HCT116 (cell line): ENCODE results near the gene ERG. TPM values are rescaled to one million over a fixed set of nuclear protein-coding genes. Genes with fewer than 3 reads are reported as not detected.

Experiments
- ATAC-seq: fragments of 200-7000 bp; cut with Tn5 transposase; 2 replicates; pipeline ENCODE4 v1.9.1; 2020; ENCODE audit warnings: mild to moderate bottlenecking, moderate library complexity
- BruUV-seq: library from RNA; stranded (reverse); fragments of 400-500 nt; replicated peaks from 2 replicates; lab custom pipeline; 2021; lab: Mats Ljungman, UMichigan
- CTCF ChIA-PET: fragments of 300-600 bp; sonication (Branson Sonifier 250); formaldehyde crosslinking; loops from one replicate; lab custom pipeline; 2021; ENCODE audit warnings: antibody characterized with exemption; lab: Charles Lee
- POLR2A ChIA-PET: fragments of 300-600, 350-600 bp; sonication (Branson Sonifier 250); formaldehyde crosslinking; loops from one replicate; lab custom pipeline; 2021; ENCODE audit warnings: antibody characterized with exemption; lab: Charles Lee
- RAD21 ChIA-PET, 2 experiments: fragments of 300-600 bp; sonication (Branson Sonifier 250); formaldehyde crosslinking; loops; one replicate each; lab custom pipeline; 2023; ENCODE audit warnings: low total read pairs in 2 of 2; ENCODE audit not compliant: uncharacterized antibody in 2 of 2, unreplicated experiment in 2 of 2, low non-redundant PET in 1 of 2; lab: Charles Lee
- DNase-seq: peaks from one replicate; pipeline ENCODE4 v3.0.0-alpha.2; 2010; ENCODE audit warnings: low read depth, low spot score
- H2AFZ ChIP-seq: fragments of 200-600 bp; shearing (Covaris generic), sonication (generic); 2 replicates; pipeline ENCODE4 v1.6.1; 2017; ENCODE audit warnings: low read depth, mixed run types, mixed read lengths, antibody characterized with exemption, low read length; ENCODE audit not compliant: poor library complexity, severe bottlenecking
- H3K27ac ChIP-seq: 2 replicates; pipeline ENCODE4 v1.5.1; 2012; ENCODE audit warnings: low read depth, low read length
- H3K27me3 ChIP-seq: fragments of 200-600 bp; sonication (generic); 2 replicates; pipeline ENCODE4 v1.6.1; 2016; ENCODE audit warnings: mixed run types, low read length, mixed read lengths; ENCODE audit not compliant: insufficient read depth
- H3K36me3 ChIP-seq, 2 experiments: fragments of 200-500 bp in 1 of 2; fragments of 200-600 bp in 1 of 2; sonication (Bioruptor generic) in 1 of 2; sonication (generic) in 1 of 2; 2 replicates each; pipeline versions ENCODE4 v1.5.1 to v1.6.1; 2014 to 2016; ENCODE audit warnings: low read length in 2 of 2, inconsistent platforms in 1 of 2, mixed read lengths in 1 of 2, mixed run types in 1 of 2; ENCODE audit not compliant: insufficient read depth in 2 of 2, control insufficient read depth in 1 of 2
- H3K4me1 ChIP-seq, 2 experiments: fragments of 200-600 bp in 1 of 2; sonication (generic) in 1 of 2; 2 replicates each; pipeline versions ENCODE4 v1.5.1 to v1.6.1; 2012 to 2017; ENCODE audit warnings: low read length in 2 of 2, inconsistent platforms in 1 of 2, mild to moderate bottlenecking in 1 of 2, mixed read lengths in 1 of 2, mixed run types in 1 of 2, moderate library complexity in 1 of 2; ENCODE audit not compliant: insufficient read depth in 2 of 2, control insufficient read depth in 1 of 2
- H3K4me2 ChIP-seq: fragments of 200-600 bp; sonication (generic); 2 replicates; pipeline ENCODE4 v1.6.1; 2017; ENCODE audit warnings: mixed run types, low read length, mixed read lengths
- H3K4me3 ChIP-seq, 2 experiments: fragments of 200-600 bp in 1 of 2; sonication (generic) in 1 of 2; replicated peaks in 1 of 2; 2 replicates each; pipeline ENCODE4 v1.5.1; 2011 to 2016; ENCODE audit warnings: low read length in 2 of 2, control low read depth in 1 of 2, low read depth in 1 of 2, mild to moderate bottlenecking in 1 of 2, mixed read lengths in 1 of 2, mixed run types in 1 of 2
- H3K79me2 ChIP-seq: fragments of 200-600 bp; sonication (generic); 2 replicates; pipeline ENCODE4 v1.6.1; 2017; ENCODE audit warnings: mild to moderate bottlenecking, mixed run types, low read length, moderate library complexity, mixed read lengths; ENCODE audit not compliant: insufficient read depth
- H3K9ac ChIP-seq: fragments of 200-600 bp; sonication (generic); 2 replicates; pipeline ENCODE4 v1.6.1; 2016; ENCODE audit warnings: low read length, mixed read lengths
- H3K9me2 ChIP-seq: fragments of 200-600 bp; sonication (generic), shearing (Covaris generic); 2 replicates; pipeline ENCODE4 v1.6.1; 2017; ENCODE audit warnings: mixed run types, mild to moderate bottlenecking, moderate library complexity; ENCODE audit not compliant: insufficient read depth
- H3K9me3 ChIP-seq, 2 experiments: fragments of 200-500 bp in 1 of 2; fragments of 200-600 bp in 1 of 2; sonication (Bioruptor generic) in 1 of 2; sonication (generic) in 1 of 2; 2 replicates each; pipeline ENCODE4 v1.6.1; 2014 to 2017; ENCODE audit warnings: low read length in 2 of 2, mixed read lengths in 2 of 2, inconsistent platforms in 1 of 2, low read depth in 1 of 2, mild to moderate bottlenecking in 1 of 2, mixed run types in 1 of 2, moderate library complexity in 1 of 2; ENCODE audit not compliant: control insufficient read depth in 1 of 2, insufficient read depth in 1 of 2
- H4K20me1 ChIP-seq: fragments of 200-600 bp; sonication (generic), shearing (Covaris generic); 2 replicates; pipeline ENCODE4 v1.6.1; 2017; ENCODE audit warnings: mixed run types, mild to moderate bottlenecking, moderate library complexity; ENCODE audit not compliant: insufficient read depth
- EGR1 ChIP-seq: IDR thresholded peaks from 2 replicates; pipeline ENCODE4 v1.6.1; 2012; ENCODE audit warnings: low read depth
- ELF1 ChIP-seq: IDR thresholded peaks from 2 replicates; pipeline ENCODE4 v1.6.1; 2012; ENCODE audit warnings: low read depth, borderline replicate concordance
- JUND ChIP-seq: IDR thresholded peaks from 2 replicates; pipeline ENCODE4 v1.6.1; 2012
- POLR2A ChIP-seq: IDR thresholded peaks from 2 replicates; pipeline ENCODE4 v1.7.0; 2011; ENCODE audit warnings: borderline replicate concordance; ENCODE audit not compliant: insufficient read depth, insufficient read length; ENCODE audit errors: extremely low read depth
- SIN3A ChIP-seq: IDR thresholded peaks from 2 replicates; pipeline ENCODE4 v1.6.1; 2012; ENCODE audit warnings: low read depth
- SRF ChIP-seq: IDR thresholded peaks from 2 replicates; pipeline ENCODE4 v1.6.1; 2012; ENCODE audit warnings: low read depth
- TCF7L2 ChIP-seq: IDR thresholded peaks from 2 replicates; pipeline ENCODE4 v1.7.0; 2011; ENCODE audit warnings: borderline replicate concordance, inconsistent platforms; ENCODE audit not compliant: insufficient read depth, insufficient read length; ENCODE audit errors: extremely low read depth
- intact Hi-C: fragments of 100-400 bp; cut with micrococcal nuclease; formaldehyde crosslinking; loops from 2 replicates; pipeline ENCODE4 v1.10.0; 2022
- total RNA-seq: library from RNA; stranded (reverse); gene quantifications from one replicate; pipeline ENCODE4 v1.2.1, GENCODE V29; 2021; ENCODE audit not compliant: unreplicated experiment
- TF ChIP-seq, protein P1 (sequence below), 3 experiments: fragments of 200-600 bp in 1 of 3; sonication (generic) in 1 of 3; IDR thresholded peaks in 2 of 3; conservative IDR thresholded peaks in 1 of 3; 2 replicates each; pipeline ENCODE4 v1.5.1; 2012 to 2017; ENCODE audit warnings: low read depth in 2 of 3, low read length in 2 of 3, antibody characterized with exemption in 1 of 3, borderline replicate concordance in 1 of 3, control low read depth in 1 of 3, mild to moderate bottlenecking in 1 of 3, mixed read lengths in 1 of 3, mixed run types in 1 of 3, moderate library complexity in 1 of 3; ENCODE audit not compliant: insufficient read depth in 1 of 3
- TF ChIP-seq, protein P2 (sequence below): IDR thresholded peaks from 2 replicates; pipeline ENCODE4 v1.6.1; 2012; ENCODE audit warnings: low read depth
- TF ChIP-seq, protein P3 (sequence below): IDR thresholded peaks from 2 replicates; pipeline ENCODE4 v1.6.1; 2012

The ERG gene
- total RNA-seq, 1 experiment from 2014 or later = 0.17 TPM

DNA sequence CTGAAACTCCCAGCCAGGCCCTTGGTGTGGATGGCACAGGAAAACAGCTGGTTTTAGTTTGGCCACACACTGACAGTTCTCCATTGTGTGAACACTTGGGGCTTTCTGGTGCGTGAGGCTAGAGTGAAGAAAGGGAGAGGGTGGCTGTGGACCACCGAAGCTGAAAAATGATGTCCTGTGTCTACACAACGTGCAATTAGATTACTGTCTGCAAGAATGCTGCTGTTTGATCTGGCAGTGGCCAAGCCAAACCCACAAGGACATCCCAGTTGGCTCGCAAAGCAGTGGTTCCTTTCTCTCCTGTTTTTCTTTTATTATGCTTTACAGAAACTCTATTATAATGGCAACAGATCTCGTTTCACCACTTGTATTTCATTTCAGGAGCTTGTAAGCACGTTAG lies 58.9 kb downstream of the ERG start:
- H3K79me2 ChIP-seq = no peaks in the 10 kb centered on the region
- RAD21 ChIA-PET = no interaction called here
- H3K27me3 ChIP-seq = no peaks in the 10 kb centered on the region
- H3K9me3 ChIP-seq = no peaks in the 10 kb centered on the region
- no peaks in the 10 kb centered on the region for H4K20me1 ChIP-seq
- no peaks in the 10 kb centered on the region for H3K4me1 ChIP-seq
- TF ChIP-seq, protein P1, sequence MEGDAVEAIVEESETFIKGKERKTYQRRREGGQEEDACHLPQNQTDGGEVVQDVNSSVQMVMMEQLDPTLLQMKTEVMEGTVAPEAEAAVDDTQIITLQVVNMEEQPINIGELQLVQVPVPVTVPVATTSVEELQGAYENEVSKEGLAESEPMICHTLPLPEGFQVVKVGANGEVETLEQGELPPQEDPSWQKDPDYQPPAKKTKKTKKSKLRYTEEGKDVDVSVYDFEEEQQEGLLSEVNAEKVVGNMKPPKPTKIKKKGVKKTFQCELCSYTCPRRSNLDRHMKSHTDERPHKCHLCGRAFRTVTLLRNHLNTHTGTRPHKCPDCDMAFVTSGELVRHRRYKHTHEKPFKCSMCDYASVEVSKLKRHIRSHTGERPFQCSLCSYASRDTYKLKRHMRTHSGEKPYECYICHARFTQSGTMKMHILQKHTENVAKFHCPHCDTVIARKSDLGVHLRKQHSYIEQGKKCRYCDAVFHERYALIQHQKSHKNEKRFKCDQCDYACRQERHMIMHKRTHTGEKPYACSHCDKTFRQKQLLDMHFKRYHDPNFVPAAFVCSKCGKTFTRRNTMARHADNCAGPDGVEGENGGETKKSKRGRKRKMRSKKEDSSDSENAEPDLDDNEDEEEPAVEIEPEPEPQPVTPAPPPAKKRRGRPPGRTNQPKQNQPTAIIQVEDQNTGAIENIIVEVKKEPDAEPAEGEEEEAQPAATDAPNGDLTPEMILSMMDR (IDR thresholded peaks at IDR 0.05 in 2 of 3, conservative IDR thresholded peaks at IDR 0.05 in 1 of 3; ENCODE audit: borderline replicate concordance in 1 of 3, insufficient read depth in 1 of 3, low read depth in 2 of 3, low read length in 2 of 3) = no peak
- TF ChIP-seq SIN3A (no peak), EGR1 (no peak), TCF7L2 (no peak), POLR2A (no peak), JUND (no peak), ELF1 (no peak), SRF (no peak)
- TF ChIP-seq, protein P2, sequence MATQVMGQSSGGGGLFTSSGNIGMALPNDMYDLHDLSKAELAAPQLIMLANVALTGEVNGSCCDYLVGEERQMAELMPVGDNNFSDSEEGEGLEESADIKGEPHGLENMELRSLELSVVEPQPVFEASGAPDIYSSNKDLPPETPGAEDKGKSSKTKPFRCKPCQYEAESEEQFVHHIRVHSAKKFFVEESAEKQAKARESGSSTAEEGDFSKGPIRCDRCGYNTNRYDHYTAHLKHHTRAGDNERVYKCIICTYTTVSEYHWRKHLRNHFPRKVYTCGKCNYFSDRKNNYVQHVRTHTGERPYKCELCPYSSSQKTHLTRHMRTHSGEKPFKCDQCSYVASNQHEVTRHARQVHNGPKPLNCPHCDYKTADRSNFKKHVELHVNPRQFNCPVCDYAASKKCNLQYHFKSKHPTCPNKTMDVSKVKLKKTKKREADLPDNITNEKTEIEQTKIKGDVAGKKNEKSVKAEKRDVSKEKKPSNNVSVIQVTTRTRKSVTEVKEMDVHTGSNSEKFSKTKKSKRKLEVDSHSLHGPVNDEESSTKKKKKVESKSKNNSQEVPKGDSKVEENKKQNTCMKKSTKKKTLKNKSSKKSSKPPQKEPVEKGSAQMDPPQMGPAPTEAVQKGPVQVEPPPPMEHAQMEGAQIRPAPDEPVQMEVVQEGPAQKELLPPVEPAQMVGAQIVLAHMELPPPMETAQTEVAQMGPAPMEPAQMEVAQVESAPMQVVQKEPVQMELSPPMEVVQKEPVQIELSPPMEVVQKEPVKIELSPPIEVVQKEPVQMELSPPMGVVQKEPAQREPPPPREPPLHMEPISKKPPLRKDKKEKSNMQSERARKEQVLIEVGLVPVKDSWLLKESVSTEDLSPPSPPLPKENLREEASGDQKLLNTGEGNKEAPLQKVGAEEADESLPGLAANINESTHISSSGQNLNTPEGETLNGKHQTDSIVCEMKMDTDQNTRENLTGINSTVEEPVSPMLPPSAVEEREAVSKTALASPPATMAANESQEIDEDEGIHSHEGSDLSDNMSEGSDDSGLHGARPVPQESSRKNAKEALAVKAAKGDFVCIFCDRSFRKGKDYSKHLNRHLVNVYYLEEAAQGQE = no peak
- TF ChIP-seq, protein P3, sequence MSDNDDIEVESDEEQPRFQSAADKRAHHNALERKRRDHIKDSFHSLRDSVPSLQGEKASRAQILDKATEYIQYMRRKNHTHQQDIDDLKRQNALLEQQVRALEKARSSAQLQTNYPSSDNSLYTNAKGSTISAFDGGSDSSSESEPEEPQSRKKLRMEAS = no peak
- no peak overlapping the region for H3K4me3 ChIP-seq
- ATAC-seq (no peak), DNase-seq (no peak)
- POLR2A ChIA-PET = no interaction called here
- H3K9ac ChIP-seq = no peak overlapping the region
- H3K36me3 ChIP-seq = no peaks in the 10 kb centered on the region
- H2AFZ ChIP-seq = no peak overlapping the region
- H3K9me2 ChIP-seq = no peaks in the 10 kb centered on the region
- BruUV-seq = no TSS peak
- H3K4me2 ChIP-seq = no peak overlapping the region
- CTCF ChIA-PET = no interaction called here
- H3K27ac ChIP-seq = no peak overlapping the region
- intact Hi-C loops = no loop called here
